Measurements from ENCODE around the gene LNX1.

The LNX1 gene

GRCh38 chr4:53508446-53508845, 82.8 kb downstream of the LNX1 start:
- no peak for ATAC-seq
- no peak for TF ChIP-seq TOX (CRISPR knock-in tag; IDR thresholded peaks at IDR 0.05; ENCODE audit: borderline replicate concordance)
- no peak for TF ChIP-seq CREB5 (CRISPR knock-in tag; IDR thresholded peaks at IDR 0.05; ENCODE audit: low read depth)

- ATAC-seq: peak; percentile 71
- TF ChIP-seq ARNTL (CRISPR knock-in tag; IDR thresholded peaks at IDR 0.05; ENCODE audit: borderline replicate concordance, low read depth) (no peak), OSR1 (CRISPR knock-in tag; IDR thresholded peaks at IDR 0.05) (no peak), BACH2 (CRISPR knock-in tag; IDR thresholded peaks at IDR 0.05; ENCODE audit: borderline replicate concordance) (no peak), PPARA (CRISPR knock-in tag; IDR thresholded peaks at IDR 0.05; ENCODE audit: borderline replicate concordance) (no peak), ZNF565 (CRISPR knock-in tag; conservative IDR thresholded peaks at IDR 0.05; ENCODE audit: low read depth) (no peak), PATZ1 (CRISPR knock-in tag; IDR thresholded peaks at IDR 0.05; ENCODE audit: borderline replicate concordance) (no peak), GLIS3 (CRISPR knock-in tag; IDR thresholded peaks at IDR 0.05) (no peak), ZFP30 (CRISPR knock-in tag; IDR thresholded peaks at IDR 0.05) (no peak), ESRRG (CRISPR knock-in tag; IDR thresholded peaks at IDR 0.05) (no peak), SNAI2 (CRISPR knock-in tag; IDR thresholded peaks at IDR 0.05) (no peak)
Observed at GRCh38 chr4:53507671-53508286, 83.5 kb downstream of the LNX1 start.

GRCh38 chr4:53507058-53507457, 84.2 kb downstream of the LNX1 start:
- no peak for ATAC-seq
- no peak for TF ChIP-seq CSDC2 (CRISPR knock-in tag; IDR thresholded peaks at IDR 0.05)
- no peak for TF ChIP-seq ZFP3 (CRISPR knock-in tag; IDR thresholded peaks at IDR 0.05)
- no peak for TF ChIP-seq SNAI2 (CRISPR knock-in tag; IDR thresholded peaks at IDR 0.05)
- TF ChIP-seq OSR1 (CRISPR knock-in tag; IDR thresholded peaks at IDR 0.05): no peak
- TF ChIP-seq ZNF8 (CRISPR knock-in tag; IDR thresholded peaks at IDR 0.05): no peak
- TF ChIP-seq TSHZ2 (CRISPR knock-in tag; IDR thresholded peaks at IDR 0.05): no peak
- TF ChIP-seq PPARA (CRISPR knock-in tag; IDR thresholded peaks at IDR 0.05; ENCODE audit: borderline replicate concordance): no peak
- TF ChIP-seq ZNF70 (CRISPR knock-in tag; IDR thresholded peaks at IDR 0.05): no peak
- no peak for TF ChIP-seq ZFP30 (CRISPR knock-in tag; IDR thresholded peaks at IDR 0.05)
- TF ChIP-seq CSRNP3 (CRISPR knock-in tag; IDR thresholded peaks at IDR 0.05): no peak
- no peak for TF ChIP-seq BACH2 (CRISPR knock-in tag; IDR thresholded peaks at IDR 0.05; ENCODE audit: borderline replicate concordance)
- no peak for TF ChIP-seq PATZ1 (CRISPR knock-in tag; IDR thresholded peaks at IDR 0.05; ENCODE audit: borderline replicate concordance)
- no peak for TF ChIP-seq ISL1 (CRISPR knock-in tag; IDR thresholded peaks at IDR 0.05)
- no peak for TF ChIP-seq ARNTL (CRISPR knock-in tag; IDR thresholded peaks at IDR 0.05; ENCODE audit: borderline replicate concordance, low read depth)
- no peak for TF ChIP-seq RARB (CRISPR knock-in tag; IDR thresholded peaks at IDR 0.05)
- TF ChIP-seq ESRRG (CRISPR knock-in tag; IDR thresholded peaks at IDR 0.05): no peak
- no peak for TF ChIP-seq TCF4 (CRISPR knock-in tag; IDR thresholded peaks at IDR 0.05; ENCODE audit: borderline replicate concordance)
- TF ChIP-seq ZC3H10 (CRISPR knock-in tag; IDR thresholded peaks at IDR 0.05): no peak
- TF ChIP-seq GLIS3 (CRISPR knock-in tag; IDR thresholded peaks at IDR 0.05): no peak
- no peak for TF ChIP-seq TOX (CRISPR knock-in tag; IDR thresholded peaks at IDR 0.05; ENCODE audit: borderline replicate concordance)
